ENCODE data around the gene BORCS6. TPM values are rescaled to one million over a fixed set of nuclear protein-coding genes. Genes with fewer than 3 reads are reported as not detected.
A peak's percentile ranks its signal among the peaks of the same experiment; 100 is the strongest.

Gene BORCS6
- total and polyA plus RNA-seq, 9 of the 15 experiments (the other 6 are each of a cell fraction or from before 2014, with no cell fraction given), result 0.01 to 7.4 (median 2.3) TPM

GRCh38 chr17:8173056-8173870 lies 16.7 kb downstream of the BORCS6 start (continued):
- TF ChIP-seq MITF (IDR thresholded peaks at IDR 0.05) (no peak), CBFB (CRISPR knock-in tag; IDR thresholded peaks at IDR 0.05) (no peak), MYNN (IDR thresholded peaks at IDR 0.05) (peak; percentile 75; the same call in 1 of the 2 replicates), MYNN (CRISPR knock-in tag; IDR thresholded peaks at IDR 0.05) (no peak), THRA (IDR thresholded peaks at IDR 0.05) (no peak), CBX3 (IDR thresholded peaks at IDR 0.05; ENCODE audit: borderline replicate concordance in 1 of 2, low read length in 2 of 2) (peak in 1 of 2 experiments; percentile 94; a peak in 2 of 3 replicates), HDAC3 (IDR thresholded peaks at IDR 0.05; ENCODE audit: borderline replicate concordance, partially characterized antibody) (peak; percentile 89), GABPB2 (CRISPR knock-in tag; conservative IDR thresholded peaks at IDR 0.05) (peak; percentile 94), SMARCE1 (IDR thresholded peaks at IDR 0.05) (peak; percentile 85), MCM3 (IDR thresholded peaks at IDR 0.05) (no peak), ATF7 (IDR thresholded peaks at IDR 0.05) (peak; percentile 79), CHCHD3 (CRISPR knock-in tag; IDR thresholded peaks at IDR 0.05) (peak; percentile 99), KHSRP (IDR thresholded peaks at IDR 0.05) (peak; percentile 98), ETV6 (IDR thresholded peaks at IDR 0.05; ENCODE audit: borderline replicate concordance in 1 of 2, low read depth in 2 of 2, low read length in 1 of 2) (peak in 1 of 2 experiments; percentile 89; a peak in 1 of 4 replicates), ETV6 (CRISPR knock-in tag; IDR thresholded peaks at IDR 0.05; ENCODE audit: borderline replicate concordance) (no peak), ZBED1 (IDR thresholded peaks at IDR 0.05) (peak; percentile 100), ZNF830 (CRISPR knock-in tag; IDR thresholded peaks at IDR 0.05) (peak; percentile 97), SNRNP70 (optimal IDR thresholded peaks at IDR 0.05; ENCODE audit: low read depth, low read length) (no peak), DEAF1 (CRISPR knock-in tag; IDR thresholded peaks at IDR 0.05) (peak; percentile 81), ZEB2 (IDR thresholded peaks at IDR 0.05) (peak; percentile 100), HINFP (tag; conservative IDR thresholded peaks at IDR 0.05; ENCODE audit: low read depth) (0 out of 2 replicates have a peak, but pooled peaks have one; percentile 34), CBX2 (IDR thresholded peaks at IDR 0.05; ENCODE audit: insufficient read depth, low read length, poor library complexity, severe bottlenecking) (no peak)
